Suprapubic skin (tissue), 4 donors: ENCODE data around the gene ATAD3B. TPM values are rescaled to one million over a fixed set of nuclear protein-coding genes. Genes with fewer than 3 reads are reported as not detected.
"Not testable (repeated sequence)": the region's sequence is repeated elsewhere in the genome, so short reads cannot be mapped to it uniquely, and the experiment has no call there.

Experiments
- DNase-seq, 2 donors: peaks; one replicate each; pipeline ENCODE4 v3.0.0-alpha.2; 2019; ENCODE audit warnings: low spot score in 2 of 2
- H3K27ac ChIP-seq: fragments of 200-600 bp; sonication (generic); one replicate; pipeline ENCODE4 v1.5.1; 2019
- H3K27me3 ChIP-seq: fragments of 200-600 bp; sonication (generic); one replicate; pipeline ENCODE4 v1.5.1; 2019
- H3K36me3 ChIP-seq: fragments of 200-600 bp; sonication (generic); one replicate; pipeline ENCODE4 v1.5.1; 2019
- H3K4me1 ChIP-seq: fragments of 200-600 bp; sonication (generic); one replicate; pipeline ENCODE4 v1.5.1; 2019
- H3K4me3 ChIP-seq: fragments of 200-600 bp; sonication (generic); one replicate; pipeline ENCODE4 v1.5.1; 2019; ENCODE audit warnings: mild to moderate bottlenecking
- H3K9me3 ChIP-seq: fragments of 200-600 bp; sonication (generic); one replicate; pipeline ENCODE4 v1.5.1; 2019
- EP300 ChIP-seq: sonication (generic); formaldehyde crosslinking; IDR thresholded peaks from one replicate; pipeline ENCODE4 v1.6.1; 2017; ENCODE audit warnings: antibody characterized with exemption
- POLR2A ChIP-seq, 2 donors: fragments of 450-650 bp; IDR thresholded peaks; one replicate each; pipeline ENCODE4 v1.6.1; 2017; ENCODE audit warnings: antibody characterized with exemption in 2 of 2, mild to moderate bottlenecking in 2 of 2, moderate library complexity in 2 of 2
- POLR2AphosphoS5 ChIP-seq, 3 donors: sonication (generic); formaldehyde crosslinking; IDR thresholded peaks; one replicate each; pipeline ENCODE4 v1.6.1; 2017; ENCODE audit warnings: antibody characterized with exemption in 3 of 3
- WGBS: methylation state at CpG from one replicate; pipeline ENCODE4 v1.1.5; 2018; 5-methylcytosine and 5-hydroxymethylcytosine counted together
- total RNA-seq, 4 donors: library from RNA; depleted of rRNA; stranded (reverse); fragments of >200 nt; gene quantifications; one replicate each; pipeline ENCODE4 v1.1.0, GENCODE V29; 2016
- TF ChIP-seq, protein P1 (sequence below), 2 donors: fragments of 200-600 bp in 1 of 2; fragments of 450-650 bp in 1 of 2; sonication (generic) in 1 of 2; IDR thresholded peaks; one replicate each; pipeline ENCODE4 v1.5.1; 2016 to 2019; ENCODE audit warnings: antibody characterized with exemption in 2 of 2, mild to moderate bottlenecking in 1 of 2, moderate library complexity in 1 of 2

The ATAD3B gene
- total RNA-seq, 4 donors from 2014 or later = 18.5 to 71.9 (median 23.7) TPM

DNA sequence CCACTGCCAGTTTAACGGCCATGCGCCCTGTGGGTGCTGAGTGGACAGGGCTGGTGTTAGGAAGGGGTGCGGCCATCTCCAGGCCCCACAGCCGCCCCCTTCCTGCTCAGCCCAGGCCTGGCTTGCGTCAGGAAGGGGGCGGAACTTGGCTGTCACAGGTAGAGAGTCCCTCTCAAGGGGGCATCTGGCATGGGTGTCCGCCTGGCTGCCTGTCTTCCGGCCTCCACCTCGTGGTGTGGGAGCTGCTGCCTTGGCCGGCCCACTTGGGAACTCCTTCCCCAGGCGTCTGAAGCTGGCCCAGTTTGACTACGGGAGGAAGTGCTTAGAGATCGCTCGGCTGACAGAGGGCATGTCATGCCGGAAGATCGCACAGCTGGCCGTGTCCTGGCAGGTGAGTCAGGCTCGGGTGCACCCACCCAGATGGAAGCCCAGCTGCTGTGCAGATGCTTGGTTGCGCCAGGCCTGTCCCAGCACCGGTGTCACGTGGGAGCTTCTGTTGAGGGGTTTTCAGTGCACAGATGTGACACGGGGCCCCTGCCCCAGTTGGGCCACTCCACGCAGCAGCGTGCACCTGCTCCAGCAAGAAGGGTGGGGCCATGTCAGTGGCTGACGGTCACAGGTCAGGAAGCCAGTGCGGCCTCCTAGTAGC is 9.1 kb upstream of the ATAD3B start:
- no peak for DNase-seq
- Histone ChIP-seq H3K4me1 (no peaks in the 10 kb centered on the region), H3K4me3 (no peak overlapping the region), H3K9me3 (no peaks in the 10 kb centered on the region), H3K27ac (no peak overlapping the region), H3K27me3 (peaks cover 8% of the 10 kb centered on the region), H3K36me3 (no peaks in the 10 kb centered on the region)
- TF ChIP-seq, protein P1, sequence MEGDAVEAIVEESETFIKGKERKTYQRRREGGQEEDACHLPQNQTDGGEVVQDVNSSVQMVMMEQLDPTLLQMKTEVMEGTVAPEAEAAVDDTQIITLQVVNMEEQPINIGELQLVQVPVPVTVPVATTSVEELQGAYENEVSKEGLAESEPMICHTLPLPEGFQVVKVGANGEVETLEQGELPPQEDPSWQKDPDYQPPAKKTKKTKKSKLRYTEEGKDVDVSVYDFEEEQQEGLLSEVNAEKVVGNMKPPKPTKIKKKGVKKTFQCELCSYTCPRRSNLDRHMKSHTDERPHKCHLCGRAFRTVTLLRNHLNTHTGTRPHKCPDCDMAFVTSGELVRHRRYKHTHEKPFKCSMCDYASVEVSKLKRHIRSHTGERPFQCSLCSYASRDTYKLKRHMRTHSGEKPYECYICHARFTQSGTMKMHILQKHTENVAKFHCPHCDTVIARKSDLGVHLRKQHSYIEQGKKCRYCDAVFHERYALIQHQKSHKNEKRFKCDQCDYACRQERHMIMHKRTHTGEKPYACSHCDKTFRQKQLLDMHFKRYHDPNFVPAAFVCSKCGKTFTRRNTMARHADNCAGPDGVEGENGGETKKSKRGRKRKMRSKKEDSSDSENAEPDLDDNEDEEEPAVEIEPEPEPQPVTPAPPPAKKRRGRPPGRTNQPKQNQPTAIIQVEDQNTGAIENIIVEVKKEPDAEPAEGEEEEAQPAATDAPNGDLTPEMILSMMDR (IDR thresholded peaks at IDR 0.05) = no peak
- TF ChIP-seq POLR2A (IDR thresholded peaks at IDR 0.05) = no peak
- WGBS = 40% methylated on average over 1 of the region's 26 CpGs

DNA sequence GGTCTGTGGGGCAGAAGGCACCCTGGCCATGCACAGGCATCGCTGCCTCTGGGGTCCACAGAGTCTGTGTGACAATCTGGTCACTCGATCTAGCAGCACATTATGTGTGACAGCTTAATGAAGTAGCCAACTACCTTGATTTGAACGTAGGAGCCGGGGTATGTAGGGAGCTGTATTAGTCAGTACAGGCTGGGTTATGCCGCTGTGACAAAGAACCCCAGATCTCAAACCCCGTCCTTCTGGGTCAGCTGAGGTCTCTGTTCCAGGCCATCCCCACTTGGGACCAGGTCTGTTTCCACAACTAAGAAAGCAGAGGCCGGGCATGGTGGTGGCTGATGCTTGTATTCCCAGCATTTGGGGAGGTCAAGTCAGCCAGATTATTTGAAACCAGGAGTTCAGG is 8.3 kb upstream of the ATAD3B start:
- H3K9me3 ChIP-seq = no peaks in the 10 kb centered on the region
- WGBS = 89% methylated on average over 7 of the region's 7 CpGs
- H3K36me3 ChIP-seq = no peaks in the 10 kb centered on the region
- DNase-seq = no peak
- TF ChIP-seq POLR2AphosphoS5 (IDR thresholded peaks at IDR 0.05) = no peak
- TF ChIP-seq, protein P1 (IDR thresholded peaks at IDR 0.05) = no peak
- no peak for TF ChIP-seq EP300
- no peak for TF ChIP-seq POLR2A (IDR thresholded peaks at IDR 0.05)
- no peak overlapping the region for H3K4me3 ChIP-seq
- H3K4me1 ChIP-seq = no peaks in the 10 kb centered on the region
- peaks cover 8% of the 10 kb centered on the region for H3K27me3 ChIP-seq
- H3K27ac ChIP-seq = no peak overlapping the region

DNA sequence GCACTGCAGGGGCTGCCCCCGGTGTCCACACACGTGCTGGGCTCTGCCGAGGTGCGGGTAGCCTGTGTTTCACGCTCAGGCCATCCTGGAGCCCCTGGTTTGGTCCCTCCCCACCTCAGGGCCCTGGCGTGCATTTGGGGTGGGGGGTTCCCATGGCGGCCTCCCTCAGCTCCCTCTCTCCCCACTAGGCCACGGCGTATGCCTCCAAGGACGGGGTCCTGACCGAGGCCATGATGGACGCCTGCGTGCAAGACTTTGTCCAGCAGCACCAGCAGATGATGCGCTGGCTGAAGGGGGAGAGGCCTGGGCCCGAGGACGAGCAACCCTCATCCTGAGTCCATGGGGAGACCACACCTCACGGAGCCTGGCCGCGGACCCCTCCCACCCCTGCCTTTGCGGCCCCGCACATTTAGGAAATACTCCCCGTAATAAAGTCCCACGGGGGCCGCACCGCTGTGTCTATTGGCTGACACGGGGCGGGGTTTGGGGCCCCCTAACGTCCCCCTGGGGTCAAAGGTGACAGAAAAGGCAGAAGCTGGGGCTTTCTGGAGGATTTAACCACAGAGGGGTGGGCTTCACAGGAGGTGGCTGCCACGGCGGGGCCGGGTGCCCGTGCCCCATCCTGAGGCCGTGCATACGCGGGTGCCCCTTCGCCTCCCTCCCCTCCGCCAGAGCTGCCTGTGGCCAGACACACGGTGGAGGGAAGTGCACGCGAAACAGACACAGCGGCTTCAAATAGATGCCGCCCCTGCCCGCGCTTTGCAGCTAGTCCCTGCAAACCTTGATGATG is 3.2 kb upstream of the ATAD3B start:
- DNase-seq, H3K27me3 ChIP-seq, H3K36me3 ChIP-seq, H3K9me3 ChIP-seq, H3K27ac ChIP-seq, H3K4me3 ChIP-seq: not testable (repeated sequence)
- 80% methylated on average over 1 of the region's 44 CpGs for WGBS
- peaks cover 18% of the 10 kb centered on the region for H3K4me1 ChIP-seq

DNA sequence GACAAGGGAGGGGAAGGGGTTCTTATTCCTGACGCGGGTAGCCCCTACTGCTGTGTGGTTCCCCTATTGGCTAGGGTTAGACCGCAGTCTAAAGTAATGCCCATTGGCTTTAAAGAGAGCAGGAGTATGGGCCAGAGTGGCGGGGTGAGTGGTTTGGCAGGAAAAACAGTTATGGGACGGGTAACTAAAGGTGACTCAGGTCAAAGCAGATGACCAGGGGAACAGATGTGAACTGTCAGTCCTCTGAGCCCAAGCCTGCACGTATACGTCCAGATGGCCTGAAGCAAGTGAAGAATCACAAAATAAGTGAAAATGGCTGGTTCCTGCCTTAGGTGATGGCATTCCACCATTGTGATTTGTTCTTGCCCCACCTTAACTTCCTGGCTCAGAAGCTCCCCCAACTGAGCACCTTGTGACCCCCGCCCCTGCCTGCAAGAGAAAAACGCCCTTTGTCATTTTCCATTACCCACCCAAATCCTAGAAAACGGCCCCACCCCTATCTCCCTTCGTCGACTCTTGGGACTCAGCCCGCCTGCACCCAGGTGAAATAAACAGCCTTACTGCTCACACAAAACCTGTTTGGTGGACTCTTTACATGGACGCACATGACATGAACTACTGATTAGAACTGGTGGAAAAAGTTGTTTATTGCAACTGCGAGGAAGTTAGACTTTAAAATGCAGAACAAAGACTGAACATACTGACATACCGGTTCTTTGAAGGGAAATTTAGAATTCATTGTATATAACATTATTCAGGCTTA is 758 bp upstream of the ATAD3B start:
- no peaks in the 10 kb centered on the region for H3K36me3 ChIP-seq
- peaks cover 28% of the 10 kb centered on the region for H3K4me1 ChIP-seq
- H3K27ac ChIP-seq = peak overlapping the region; percentile 93
- 12% methylated on average over 16 of the region's 16 CpGs for WGBS
- no peak for DNase-seq
- TF ChIP-seq POLR2AphosphoS5 (IDR thresholded peaks at IDR 0.05) (no peak), EP300 (no peak), POLR2A (IDR thresholded peaks at IDR 0.05) (no peak)
- TF ChIP-seq, protein P1 (IDR thresholded peaks at IDR 0.05) = no peak
- no peaks in the 10 kb centered on the region for H3K27me3 ChIP-seq
- no peaks in the 10 kb centered on the region for H3K9me3 ChIP-seq
- peak overlapping the region; percentile 87 for H3K4me3 ChIP-seq

DNA sequence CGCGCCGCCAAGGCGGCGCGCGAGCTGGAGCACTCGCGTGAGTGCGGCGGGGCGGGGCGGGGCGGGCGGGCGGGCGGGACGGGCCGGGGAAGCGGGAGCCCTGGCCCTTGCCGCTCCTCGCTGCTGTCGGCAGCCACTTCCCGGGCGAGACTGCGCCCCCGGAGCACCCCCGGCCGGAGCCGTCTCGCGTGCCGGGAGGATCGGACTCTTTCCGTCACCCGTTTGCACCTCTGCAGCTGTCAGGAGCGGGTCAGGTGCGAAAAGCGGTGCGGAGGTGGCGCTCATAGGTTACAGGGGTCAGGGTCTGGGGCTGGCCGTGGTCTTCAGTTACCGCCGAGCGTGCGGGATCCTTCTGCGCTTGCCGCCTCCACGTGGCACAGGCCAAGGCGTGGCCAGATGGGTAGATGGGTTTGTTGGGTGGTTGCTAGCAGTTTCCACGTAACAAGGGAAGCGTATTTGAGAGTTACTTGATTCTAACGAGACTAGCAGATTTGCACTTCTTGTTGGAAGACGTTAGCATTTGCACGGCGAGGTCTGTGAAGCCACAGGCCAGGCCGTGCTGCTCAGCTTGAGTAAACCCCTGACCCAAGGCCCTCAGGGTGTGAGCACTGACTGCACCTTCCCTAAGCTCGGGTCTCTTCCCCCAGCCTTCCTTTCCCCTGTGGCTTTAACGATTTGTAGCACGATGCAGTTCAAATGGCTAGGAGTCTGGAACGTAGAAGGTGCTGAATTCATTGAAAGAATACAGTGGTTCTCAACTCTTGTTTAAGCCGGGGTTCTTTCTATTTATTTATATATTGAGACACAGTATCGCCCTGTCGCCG is 700 bp downstream of the ATAD3B start:
- Histone ChIP-seq H3K4me3 (peak overlapping the region; percentile 87), H3K27ac (peak overlapping the region; percentile 93), H3K4me1 (peaks cover 28% of the 10 kb centered on the region)
- DNase-seq, H3K9me3 ChIP-seq, H3K27me3 ChIP-seq, H3K36me3 ChIP-seq: not testable (repeated sequence)
- 10% methylated on average over 9 of the region's 65 CpGs for WGBS

DNA sequence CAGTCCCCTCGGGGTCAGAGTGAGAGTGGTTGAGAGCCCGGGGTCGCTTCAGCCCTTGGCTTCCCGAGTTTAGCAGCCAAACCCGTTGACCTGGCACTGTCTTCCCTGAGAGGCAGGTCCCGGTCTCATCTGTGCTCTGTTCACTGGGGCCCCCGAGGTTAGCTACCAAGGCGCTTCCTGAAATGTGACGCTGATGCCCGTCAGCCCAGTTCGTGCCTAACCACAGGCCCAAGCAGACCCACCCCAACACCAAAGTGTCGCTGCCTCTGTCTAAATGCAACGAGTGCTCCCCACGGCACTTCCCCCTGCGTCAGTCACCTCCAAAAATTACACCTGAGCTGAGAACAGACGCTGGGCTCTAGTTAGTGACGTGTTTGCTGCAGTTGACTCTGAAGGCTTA is 4.4 kb downstream of the ATAD3B start:
- DNase-seq, H3K4me3 ChIP-seq, H3K9me3 ChIP-seq, H3K27me3 ChIP-seq, H3K27ac ChIP-seq: not testable (repeated sequence)
- Histone ChIP-seq H3K4me1 (peaks cover 21% of the 10 kb centered on the region), H3K36me3 (peaks cover 38% of the 10 kb centered on the region)
- 100% methylated on average over 1 of the region's 17 CpGs for WGBS
